Fibroblast of peridontal ligament (primary cell): Measurements from ENCODE around the gene RNPS1.
A peak's percentile ranks its signal among the peaks of the same experiment; 100 is the strongest.

ENCODE experiments used
- DNase-seq: peaks from one replicate; pipeline ENCODE4 v3.0.0-alpha.2; 2010; ENCODE audit errors: extremely low read depth

RNPS1 gene

GRCh38 chr16:2213817-2214718 is 53.9 kb downstream of the RNPS1 start:
- no peak for DNase-seq

GRCh38 chr16:2212362-2213324 is 55.3 kb downstream of the RNPS1 start:
- no peak for DNase-seq

- DNase-seq = no peak
These were observed 56.0 kb downstream of the RNPS1 start for GRCh38 chr16:2211923-2212347.

- no peak for DNase-seq
These were observed 57.2 kb downstream of the RNPS1 start, which contains the start of gene BRICD5 for GRCh38 chr16:2210386-2211365. Gene BRICD5 (minus strand): TSS chr16:2210863. CDS start chr16:2210833, 30 bp downstream.

- DNase-seq = no peak
These were observed 58.0 kb downstream of the RNPS1 start for GRCh38 chr16:2210009-2210332.

GRCh38 chr16:2209258-2210008 is 58.5 kb downstream of the RNPS1 start:
- no peak for DNase-seq

GRCh38 chr16:2208772-2209171 is 59.2 kb downstream of the RNPS1 start:
- no peak for DNase-seq

GRCh38 chr16:2208308-2208707 is 59.6 kb downstream of the RNPS1 start:
- no peak for DNase-seq

- no peak for DNase-seq
These were observed 60.1 kb downstream of the RNPS1 start for GRCh38 chr16:2207872-2208271.

- no peak for DNase-seq
These were observed 61.0 kb downstream of the RNPS1 start for GRCh38 chr16:2206780-2207433.

GRCh38 chr16:2206420-2206779 is 61.5 kb downstream of the RNPS1 start:
- DNase-seq = no peak

GRCh38 chr16:2205967-2206313 is 62.0 kb downstream of the RNPS1 start:
- no peak for DNase-seq

- DNase-seq = peak; percentile 84
These were observed 62.6 kb downstream of the RNPS1 start, which contains the start of gene MLST8 for GRCh38 chr16:2205104-2205966. Gene MLST8 (plus strand): TSS chr16:2205454. CDS start chr16:2206086, 632 bp downstream.

- no peak for DNase-seq
These were observed 63.4 kb downstream of the RNPS1 start for GRCh38 chr16:2204416-2205103.
